Gastroesophageal sphincter (tissue), 4 donors: ENCODE results near the gene NHP2. TPM values are rescaled to one million over a fixed set of nuclear protein-coding genes. Genes with fewer than 3 reads are reported as not detected.
A peak's percentile ranks its signal among the peaks of the same experiment; 100 is the strongest.

Experiments used
- ATAC-seq: fragments of 150-250 bp; one replicate; pipeline ENCODE4 v1.9.1; 2016; ENCODE audit warnings: mild to moderate bottlenecking, moderate library complexity
- H3K27ac ChIP-seq, 4 donors: fragments of 200-600 bp; sonication (generic) in 3 of 4; 1 replicate in 3 of 4; 2 replicates in 1 of 4; pipeline ENCODE4 v1.5.1; 2016 to 2019
- H3K27me3 ChIP-seq: fragments of 200-600 bp; sonication (generic); one replicate; pipeline ENCODE4 v1.5.1; 2019
- H3K36me3 ChIP-seq, 2 donors: fragments of 200-600 bp; sonication (generic); one replicate each; pipeline ENCODE4 v1.5.1; 2019; ENCODE audit warnings: control low read depth in 1 of 2
- H3K4me1 ChIP-seq, 3 donors: fragments of 200-600 bp; sonication (generic); 1 replicate in 2 of 3; 2 replicates in 1 of 3; pipeline ENCODE4 v1.5.1; 2016 to 2019; ENCODE audit warnings: control low read depth in 2 of 3
- H3K4me3 ChIP-seq, 2 donors: fragments of 200-600 bp; sonication (generic); one replicate each; pipeline ENCODE4 v1.5.1; 2019; ENCODE audit warnings: mild to moderate bottlenecking in 1 of 2, moderate library complexity in 1 of 2
- H3K9me3 ChIP-seq, 3 donors: fragments of 200-600 bp; sonication (generic); one replicate each; pipeline ENCODE4 v1.5.1; 2017 to 2019; ENCODE audit warnings: control low read depth in 2 of 3
- CTCF ChIP-seq, 4 experiments: fragments of 200-600 bp in 2 of 4; fragments of 450-650 bp in 2 of 4; sonication (generic) in 1 of 4; IDR thresholded peaks; one replicate each; pipeline ENCODE4 v1.5.1; 2017 to 2019; ENCODE audit warnings: antibody characterized with exemption in 4 of 4, mild to moderate bottlenecking in 2 of 4, moderate library complexity in 2 of 4
- EP300 ChIP-seq: sonication (generic); formaldehyde crosslinking; IDR thresholded peaks from one replicate; pipeline ENCODE4 v1.6.1; 2017; ENCODE audit warnings: antibody characterized with exemption, mild to moderate bottlenecking
- POLR2A ChIP-seq, 2 donors: fragments of 450-650 bp; IDR thresholded peaks; one replicate each; pipeline ENCODE4 v1.6.1; 2017; ENCODE audit warnings: antibody characterized with exemption in 2 of 2, mild to moderate bottlenecking in 2 of 2, moderate library complexity in 1 of 2
- POLR2AphosphoS5 ChIP-seq: sonication (generic); formaldehyde crosslinking; IDR thresholded peaks from one replicate; pipeline ENCODE4 v1.6.1; 2017; ENCODE audit warnings: antibody characterized with exemption
- WGBS, 2 donors: methylation state at CpG; one replicate each; pipeline ENCODE4 v1.1.5; 2018; ENCODE audit warnings: low coverage in 1 of 2; 5-methylcytosine and 5-hydroxymethylcytosine counted together
- total RNA-seq, 4 donors: library from RNA; depleted of rRNA; stranded (reverse); fragments of >200 nt; gene quantifications; one replicate each; pipeline ENCODE4 v1.1.0, GENCODE V29; 2016

NHP2 gene
- total RNA-seq, 4 donors from 2014 or later, result 192 to 253 (median 218) TPM

- no peaks in the 10 kb centered on the region for H3K9me3 ChIP-seq
- peaks cover 0 to 18% (median 0%) of the 10 kb centered on the region in 3 donors for H3K4me1 ChIP-seq
- TF ChIP-seq POLR2AphosphoS5 (peak; percentile 39), EP300 (no peak)
- ATAC-seq, result peak; percentile 68
- WGBS, 2 donors, result 40 to 78% methylated on average over 1 of the region's 10 CpGs
- H3K4me3 ChIP-seq, result no peak overlapping the region
- peaks cover 0 to 100% of the 10 kb centered on the region in 2 donors for H3K36me3 ChIP-seq
- H3K27me3 ChIP-seq, result no peaks in the 10 kb centered on the region
- H3K27ac ChIP-seq, result peak overlapping the region in 1 of 4 donors; percentile 4
Measured at GRCh38 chr5:178143901-178144300, 9.8 kb downstream of the NHP2 start.

GRCh38 chr5:178143246-178143645 is 10.4 kb downstream of the NHP2 start:
- Histone ChIP-seq H3K36me3 (peaks cover 0 to 100% of the 10 kb centered on the region in 2 donors), H3K9me3 (no peaks in the 10 kb centered on the region), H3K27me3 (no peaks in the 10 kb centered on the region), H3K27ac (peak overlapping the region in 1 of 4 donors; percentile 4), H3K4me1 (peaks cover 0 to 18% (median 0%) of the 10 kb centered on the region in 3 donors), H3K4me3 (no peak overlapping the region)
- no peak for ATAC-seq
- no peak for TF ChIP-seq CTCF (IDR thresholded peaks at IDR 0.05)
- no peak for TF ChIP-seq POLR2A (IDR thresholded peaks at IDR 0.05)
- no peak for TF ChIP-seq EP300
- TF ChIP-seq POLR2AphosphoS5, result no peak
- WGBS, 2 donors, result 59% methylated on average over 5 of the region's 6 CpGs; no CpG with 5 or more reads in 1 of the 2 donors

GRCh38 chr5:178142642-178143041 is 11.0 kb downstream of the NHP2 start:
- 83% methylated on average over 9 of the region's 20 CpGs; no CpG with 5 or more reads in 1 of the 2 donors for WGBS, 2 donors
- H3K27me3 ChIP-seq, result no peaks in the 10 kb centered on the region
- peaks cover 0 to 18% (median 0%) of the 10 kb centered on the region in 3 donors for H3K4me1 ChIP-seq
- no peak overlapping the region for H3K27ac ChIP-seq
- ATAC-seq, result no peak
- H3K4me3 ChIP-seq, result no peak overlapping the region
- no peaks in the 10 kb centered on the region for H3K9me3 ChIP-seq
- TF ChIP-seq POLR2A (IDR thresholded peaks at IDR 0.05) (no peak), CTCF (IDR thresholded peaks at IDR 0.05) (no peak), POLR2AphosphoS5 (no peak), EP300 (no peak)
- peaks cover 0 to 100% of the 10 kb centered on the region in 2 donors for H3K36me3 ChIP-seq

- WGBS, 2 donors, result 89 to 100% methylated on average over 4 of the region's 4 CpGs
- Histone ChIP-seq H3K4me3 (no peak overlapping the region), H3K27me3 (no peaks in the 10 kb centered on the region), H3K4me1 (peaks cover 0 to 18% (median 0%) of the 10 kb centered on the region in 3 donors), H3K9me3 (no peaks in the 10 kb centered on the region), H3K36me3 (peaks cover 0 to 98% of the 10 kb centered on the region in 2 donors), H3K27ac (no peak overlapping the region)
- TF ChIP-seq POLR2A (IDR thresholded peaks at IDR 0.05) (no peak), CTCF (IDR thresholded peaks at IDR 0.05) (no peak), POLR2AphosphoS5 (no peak), EP300 (no peak)
- ATAC-seq, result no peak
Measured at GRCh38 chr5:178141550-178141949, 12.1 kb downstream of the NHP2 start.

- Histone ChIP-seq H3K27ac (no peak overlapping the region), H3K27me3 (no peaks in the 10 kb centered on the region), H3K9me3 (no peaks in the 10 kb centered on the region), H3K4me3 (no peak overlapping the region), H3K36me3 (peaks cover 0 to 97% of the 10 kb centered on the region in 2 donors), H3K4me1 (peaks cover 0 to 4% (median 0%) of the 10 kb centered on the region in 3 donors)
- no peak for ATAC-seq
- WGBS, 2 donors, result 85 to 86% methylated on average over 5 to 10 of the region's 12 CpGs
- no peak for TF ChIP-seq CTCF (IDR thresholded peaks at IDR 0.05)
- TF ChIP-seq POLR2AphosphoS5, result no peak
- no peak for TF ChIP-seq POLR2A (IDR thresholded peaks at IDR 0.05)
- TF ChIP-seq EP300, result no peak
Measured at GRCh38 chr5:178137991-178138390, 15.7 kb downstream of the NHP2 start.
